HG03280 (cell line): Measurements from ENCODE around the gene CLSTN2.

Experiments used
- ATAC-seq: cut with Tn5 transposase; IDR thresholded peaks from one replicate; pipeline ENCODE4 v1.9.1; 2021; ENCODE audit warnings: mild to moderate bottlenecking, moderate library complexity; ENCODE audit not compliant: unreplicated experiment

Gene CLSTN2

GRCh38 chr3:140319739-140320138 lies 384.8 kb downstream of the CLSTN2 start:
- no peak for ATAC-seq

GRCh38 chr3:140323561-140323960 lies 388.6 kb downstream of the CLSTN2 start:
- ATAC-seq: no peak

- ATAC-seq: no peak
These were observed 397.1 kb downstream of the CLSTN2 start for GRCh38 chr3:140332131-140332530.

- no peak for ATAC-seq
These were observed 399.3 kb downstream of the CLSTN2 start for GRCh38 chr3:140334132-140334929.

- ATAC-seq: no peak
These were observed 401.5 kb downstream of the CLSTN2 start for GRCh38 chr3:140336465-140336864.

GRCh38 chr3:140338916-140339315 lies 403.9 kb downstream of the CLSTN2 start:
- ATAC-seq: no peak

- no peak for ATAC-seq
These were observed 406.2 kb downstream of the CLSTN2 start for GRCh38 chr3:140341203-140341602.

GRCh38 chr3:140341817-140342403 lies 406.9 kb downstream of the CLSTN2 start:
- ATAC-seq: no peak

GRCh38 chr3:140342668-140343067 lies 407.7 kb downstream of the CLSTN2 start:
- no peak for ATAC-seq

GRCh38 chr3:140343211-140344081 lies 408.5 kb downstream of the CLSTN2 start:
- no peak for ATAC-seq

- no peak for ATAC-seq
These were observed 409.1 kb downstream of the CLSTN2 start for GRCh38 chr3:140344082-140344454.

GRCh38 chr3:140344601-140345205 lies 409.7 kb downstream of the CLSTN2 start:
- ATAC-seq: no peak

- no peak for ATAC-seq
These were observed 412.2 kb downstream of the CLSTN2 start for GRCh38 chr3:140347151-140347550.

GRCh38 chr3:140349938-140350337 lies 415.0 kb downstream of the CLSTN2 start:
- ATAC-seq: no peak

- no peak for ATAC-seq
These were observed 416.5 kb downstream of the CLSTN2 start for GRCh38 chr3:140351466-140351865.

- ATAC-seq: no peak
These were observed 420.5 kb downstream of the CLSTN2 start for GRCh38 chr3:140355481-140355880.

- no peak for ATAC-seq
These were observed 423.7 kb downstream of the CLSTN2 start for GRCh38 chr3:140358686-140359085.

GRCh38 chr3:140359233-140359995 lies 424.4 kb downstream of the CLSTN2 start:
- ATAC-seq: no peak

- no peak for ATAC-seq
These were observed 425.3 kb downstream of the CLSTN2 start for GRCh38 chr3:140360332-140360731.

GRCh38 chr3:140363801-140364200 lies 428.8 kb downstream of the CLSTN2 start:
- no peak for ATAC-seq
